K562 (cell line): Measurements from ENCODE around the gene FAT2. TPM values are rescaled to one million over a fixed set of nuclear protein-coding genes. Genes with fewer than 3 reads are reported as not detected.

ENCODE experiments used
- ATAC-seq: fragments of 200-7000 bp; cut with Tn5 transposase; 3 replicates; pipeline ENCODE4 v1.9.1; 2020; ENCODE audit warnings: moderate library complexity
- BruUV-seq: library from RNA; stranded (reverse); fragments of 400-500 nt; replicated peaks from 2 replicates; lab custom pipeline; 2021; lab: Mats Ljungman, UMichigan
- CTCF ChIA-PET: fragments of 300-600 bp; formaldehyde crosslinking; extraction: SDS; loops from one replicate; lab custom pipeline; 2021; ENCODE audit warnings: low intra/inter-chr PET ratio; lab: Yijun Ruan, JAX
- POLR2A ChIA-PET: fragments of 300-600, 350-650 bp; sonication (Branson Sonifier 250); formaldehyde crosslinking; extraction: SDS; loops from one replicate; lab custom pipeline; 2021; ENCODE audit warnings: antibody characterized with exemption, inconsistent platforms; lab: Yijun Ruan, JAX
- DNase-seq, 4 experiments: peaks; one replicate each; pipeline versions ENCODE4 v3.0.0 to v3.0.0-alpha.2; 2011 to 2018; ENCODE audit warnings: low spot score in 3 of 4, mixed read lengths in 3 of 4; ENCODE audit errors: extremely low read depth in 1 of 4
- FAIRE-seq: peaks from 2 replicates; lab custom pipeline; 2011; peaks lifted over from hg19 to GRCh38; lab: Jason Lieb, UNC
- H2AFZ ChIP-seq: 2 replicates; pipeline ENCODE4 v1.6.0; 2011; ENCODE audit warnings: low read depth, low read length, control low read depth, inconsistent platforms
- H3K27ac ChIP-seq: fragments of 200-600 bp; 3 replicates; pipeline ENCODE4 v1.8.0; 2011; ENCODE audit warnings: low read depth, mild to moderate bottlenecking, control low read depth, inconsistent platforms, low read length, moderate library complexity, mixed read lengths; ENCODE audit errors: extremely low read depth
- H3K27me3 ChIP-seq, 2 experiments: fragments of 300-600 bp in 1 of 2; 2 replicates in 1 of 2; 3 replicates in 1 of 2; pipeline versions ENCODE4 v1.6.0 to v1.8.0; 2011; ENCODE audit warnings: inconsistent platforms in 2 of 2, low read length in 2 of 2, mild to moderate bottlenecking in 1 of 2, mixed read lengths in 1 of 2, moderate library complexity in 1 of 2; ENCODE audit not compliant: control insufficient read depth in 2 of 2, insufficient read depth in 2 of 2
- H3K36me3 ChIP-seq: fragments of 300-600 bp; 3 replicates; pipeline ENCODE4 v1.8.0; 2011; ENCODE audit warnings: mild to moderate bottlenecking, low read length, inconsistent platforms; ENCODE audit not compliant: control insufficient read depth, insufficient read depth
- H3K4me1 ChIP-seq, 2 experiments: fragments of 200-600 bp in 1 of 2; replicated peaks in 1 of 2; 2 replicates in 1 of 2; 3 replicates in 1 of 2; pipeline versions ENCODE4 v1.5.1 to v1.8.0; 2011; ENCODE audit warnings: inconsistent platforms in 2 of 2, low read length in 2 of 2, mild to moderate bottlenecking in 1 of 2, mixed read lengths in 1 of 2, moderate library complexity in 1 of 2; ENCODE audit not compliant: control insufficient read depth in 2 of 2, insufficient read depth in 2 of 2
- H3K4me2 ChIP-seq: 2 replicates; pipeline ENCODE4 v1.6.1; 2011; ENCODE audit warnings: low read length, control low read depth, inconsistent platforms, mixed read lengths; ENCODE audit not compliant: insufficient read depth
- H3K4me3 ChIP-seq: fragments of 200-600 bp; sonication (generic), shearing (Covaris generic); 2 replicates; pipeline ENCODE4 v1.5.1; 2016; ENCODE audit warnings: control low read depth, inconsistent platforms
- H3K79me2 ChIP-seq: fragments of 200-600 bp; 3 replicates; pipeline ENCODE4 v1.8.0; 2011; ENCODE audit warnings: low read length, inconsistent platforms; ENCODE audit not compliant: control insufficient read depth, insufficient read depth
- H3K9ac ChIP-seq, 2 experiments: 2 replicates each; pipeline versions ENCODE4 v1.6.0 to v1.6.1; 2011; ENCODE audit warnings: low read depth in 2 of 2, low read length in 2 of 2, control low read depth in 1 of 2, inconsistent platforms in 1 of 2, mild to moderate bottlenecking in 1 of 2, mixed read lengths in 1 of 2; ENCODE audit not compliant: insufficient read depth in 1 of 2
- H3K9me1 ChIP-seq: one replicate; pipeline ENCODE4 v1.6.0; 2011; ENCODE audit warnings: inconsistent platforms, mild to moderate bottlenecking, low read length, moderate library complexity; ENCODE audit not compliant: control insufficient read depth, insufficient read depth
- H3K9me3 ChIP-seq: replicated peaks from 2 replicates; pipeline ENCODE4 v1.5.1; 2011; ENCODE audit warnings: low read depth, low read length, inconsistent platforms; ENCODE audit not compliant: control insufficient read depth, insufficient read depth
- H4K20me1 ChIP-seq: replicated peaks from 2 replicates; pipeline ENCODE4 v1.6.1; 2011; ENCODE audit warnings: low read length, inconsistent platforms, mixed read lengths; ENCODE audit not compliant: control insufficient read depth, insufficient read depth
- CEBPB ChIP-seq: fragments of 450-650 bp; IDR thresholded peaks from 2 replicates; pipeline ENCODE4 v1.6.1; 2016; ENCODE audit warnings: missing genetic modification characterization, missing compliant biosample characterization
- CHAMP1 ChIP-seq: fragments of 450-650 bp; IDR thresholded peaks from 2 replicates; pipeline ENCODE4 v1.6.1; 2016; ENCODE audit warnings: mild to moderate bottlenecking
- CREM ChIP-seq: IDR thresholded peaks from 2 replicates; pipeline ENCODE4 v1.6.1; 2014; ENCODE audit warnings: antibody characterized with exemption, low read depth
- FOXO4 ChIP-seq: fragments of 450-650 bp; formaldehyde crosslinking; IDR thresholded peaks from 2 replicates; pipeline ENCODE4 v1.4.0; 2020; ENCODE audit warnings: mild to moderate bottlenecking, moderate library complexity
- GABPB2 ChIP-seq: fragments of 250-450 bp; sonication (Bioruptor Pico); conservative IDR thresholded peaks from 2 replicates; pipeline ENCODE4 v1.5.1; 2021; ENCODE audit warnings: mild to moderate bottlenecking
- NFIX ChIP-seq: fragments of 250-450 bp; sonication (Bioruptor Pico); IDR thresholded peaks from 2 replicates; pipeline ENCODE4 v1.4.0; 2020; ENCODE audit warnings: low read depth, mild to moderate bottlenecking, moderate library complexity
- RBM22 ChIP-seq: fragments of 200-400 bp; formaldehyde crosslinking; IDR thresholded peaks from 2 replicates; pipeline ENCODE4 v1.6.1; 2018; ENCODE audit warnings: low read length, low read depth; ENCODE audit not compliant: poor library complexity, severe bottlenecking
- SIN3B ChIP-seq: fragments of 450-650 bp; IDR thresholded peaks from 2 replicates; pipeline ENCODE4 v1.6.1; 2017; ENCODE audit warnings: low read depth, mild to moderate bottlenecking, moderate library complexity
- STAG1 ChIP-seq: sonication (generic); formaldehyde crosslinking; IDR thresholded peaks from 2 replicates; pipeline ENCODE4 v1.5.0; 2020; ENCODE audit warnings: missing genetic modification reagents, borderline replicate concordance
- ZKSCAN3 ChIP-seq: fragments of 250-450 bp; sonication (Bioruptor Pico); IDR thresholded peaks from 2 replicates; pipeline ENCODE4 v1.4.0; 2020
- ZNF436 ChIP-seq: fragments of 250-450, 450-650 bp; sonication (Bioruptor Pico); formaldehyde crosslinking; IDR thresholded peaks from 2 replicates; pipeline ENCODE4 v1.7.0; 2020; ENCODE audit warnings: mild to moderate bottlenecking
- WGBS: fragments of 100-300 bp; shearing (Covaris generic); methylation state at CpG from one replicate; pipeline ENCODE4 v1.1.6; 2016; ENCODE audit warnings: low coverage, mixed read lengths; ENCODE audit not compliant: insufficient coverage; ENCODE audit errors: missing lambda C conversion rate; 5-methylcytosine and 5-hydroxymethylcytosine counted together
- in situ Hi-C: fragments of 300-500 bp; cut with MboI; formaldehyde crosslinking; loops from 4 replicates; pipeline ENCODE4 v1.15.0; 2018; ENCODE audit warnings: inconsistent platforms, mixed read lengths
- intact Hi-C: fragments of 100-400 bp; cut with micrococcal nuclease; formaldehyde crosslinking; loops from 2 replicates; pipeline ENCODE4 v1.14.2; 2022
- polyA plus RNA-seq, 8 experiments: library from polyadenylated mRNA; depleted of rRNA in 4 of 8; stranded (reverse) in 5 of 8; unstranded in 3 of 8; fragments of >200 nt; fragmentation: Nextera tagmentation in 2 of 8; fragmentation: Illumina TruSeq in 1 of 8; extraction: Ambion mirVana in 2 of 8; extraction: Trizol in 1 of 8; gene quantifications; 2 replicates each; pipeline versions ENCODE4 v1.2.1 to v1.2.3, GENCODE V29; 2011 to 2014; ENCODE audit warnings: inconsistent platforms in 1 of 8, missing spikeins in 1 of 8
- total RNA-seq, 7 experiments: library from RNA; depleted of rRNA in 6 of 7; stranded (reverse); fragments of >200 nt in 6 of 7; fragmentation: Illumina TruSeq in 2 of 7; extraction: Trizol in 2 of 7; gene quantifications; 2 replicates each; pipeline versions ENCODE4 v1.2.1 to v1.2.3, GENCODE V29; 2011 to 2021; ENCODE audit warnings: low replicate concordance in 1 of 7
- TF ChIP-seq, protein P1 (sequence below): fragments of 450-650 bp; IDR thresholded peaks from one replicate; pipeline ENCODE4 v1.6.1; 2018; ENCODE audit warnings: mild to moderate bottlenecking, moderate library complexity; ENCODE audit not compliant: partially characterized antibody

Gene FAT2
- total and polyA plus RNA-seq, 9 of the 15 experiments (the other 6 are each of a cell fraction or from before 2014, with no cell fraction given), result not detected

GRCh38 chr5:151600069-151600665 lies 9.0 kb upstream of the FAT2 start:
- intact Hi-C loops, result no loop called here
- ChIA-PET POLR2A (no interaction called here), CTCF (no interaction called here)
- H3K79me2 ChIP-seq, result no peaks in the 10 kb centered on the region
- no peaks in the 10 kb centered on the region for H4K20me1 ChIP-seq
- no peak overlapping the region for H3K4me2 ChIP-seq
- no peaks in the 10 kb centered on the region for H3K36me3 ChIP-seq
- no peak overlapping the region for H3K27ac ChIP-seq
- BruUV-seq, result no TSS peak
- no peaks in the 10 kb centered on the region; a peak in 1 of 5 replicates for H3K4me1 ChIP-seq
- TF ChIP-seq CEBPB (no peak), FOXO4 (CRISPR knock-in tag) (no peak), RBM22 (no peak), STAG1 (CRISPR knock-in tag) (no peak), CHAMP1 (no peak), ZNF436 (CRISPR knock-in tag) (no peak), SIN3B (no peak), CREM (no peak), ZKSCAN3 (CRISPR knock-in tag) (no peak), GABPB2 (CRISPR knock-in tag) (no peak), NFIX (no peak)
- TF ChIP-seq, protein P1, sequence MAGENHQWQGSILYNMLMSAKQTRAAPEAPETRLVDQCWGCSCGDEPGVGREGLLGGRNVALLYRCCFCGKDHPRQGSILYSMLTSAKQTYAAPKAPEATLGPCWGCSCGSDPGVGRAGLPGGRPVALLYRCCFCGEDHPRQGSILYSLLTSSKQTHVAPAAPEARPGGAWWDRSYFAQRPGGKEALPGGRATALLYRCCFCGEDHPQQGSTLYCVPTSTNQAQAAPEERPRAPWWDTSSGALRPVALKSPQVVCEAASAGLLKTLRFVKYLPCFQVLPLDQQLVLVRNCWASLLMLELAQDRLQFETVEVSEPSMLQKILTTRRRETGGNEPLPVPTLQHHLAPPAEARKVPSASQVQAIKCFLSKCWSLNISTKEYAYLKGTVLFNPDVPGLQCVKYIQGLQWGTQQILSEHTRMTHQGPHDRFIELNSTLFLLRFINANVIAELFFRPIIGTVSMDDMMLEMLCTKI, result no peak
- H3K27me3 ChIP-seq, result peaks cover 0 to 23% of the 10 kb centered on the region in 2 experiments; a peak in 4 of 5 replicates
- in situ Hi-C loops, result no loop called here
- 0% methylated on average over 3 of the region's 3 CpGs for WGBS
- no peaks in the 10 kb centered on the region for H3K9me3 ChIP-seq
- no peaks in the 10 kb centered on the region for H3K9me1 ChIP-seq
- no peak for DNase-seq
- H3K9ac ChIP-seq, result no peak overlapping the region
- H3K4me3 ChIP-seq, result no peak overlapping the region
- no peak for ATAC-seq
- no peak for FAIRE-seq
- no peak overlapping the region for H2AFZ ChIP-seq
